ENCODE results near the gene TXNL1. TPM values are rescaled to one million over a fixed set of nuclear protein-coding genes. Genes with fewer than 3 reads are reported as not detected.

Gene TXNL1
- total and polyA plus RNA-seq, 2 of the 13 experiments (the other 11 are each of a cell fraction or from before 2014, with no cell fraction given) = 41.9 to 73.1 TPM

DNA sequence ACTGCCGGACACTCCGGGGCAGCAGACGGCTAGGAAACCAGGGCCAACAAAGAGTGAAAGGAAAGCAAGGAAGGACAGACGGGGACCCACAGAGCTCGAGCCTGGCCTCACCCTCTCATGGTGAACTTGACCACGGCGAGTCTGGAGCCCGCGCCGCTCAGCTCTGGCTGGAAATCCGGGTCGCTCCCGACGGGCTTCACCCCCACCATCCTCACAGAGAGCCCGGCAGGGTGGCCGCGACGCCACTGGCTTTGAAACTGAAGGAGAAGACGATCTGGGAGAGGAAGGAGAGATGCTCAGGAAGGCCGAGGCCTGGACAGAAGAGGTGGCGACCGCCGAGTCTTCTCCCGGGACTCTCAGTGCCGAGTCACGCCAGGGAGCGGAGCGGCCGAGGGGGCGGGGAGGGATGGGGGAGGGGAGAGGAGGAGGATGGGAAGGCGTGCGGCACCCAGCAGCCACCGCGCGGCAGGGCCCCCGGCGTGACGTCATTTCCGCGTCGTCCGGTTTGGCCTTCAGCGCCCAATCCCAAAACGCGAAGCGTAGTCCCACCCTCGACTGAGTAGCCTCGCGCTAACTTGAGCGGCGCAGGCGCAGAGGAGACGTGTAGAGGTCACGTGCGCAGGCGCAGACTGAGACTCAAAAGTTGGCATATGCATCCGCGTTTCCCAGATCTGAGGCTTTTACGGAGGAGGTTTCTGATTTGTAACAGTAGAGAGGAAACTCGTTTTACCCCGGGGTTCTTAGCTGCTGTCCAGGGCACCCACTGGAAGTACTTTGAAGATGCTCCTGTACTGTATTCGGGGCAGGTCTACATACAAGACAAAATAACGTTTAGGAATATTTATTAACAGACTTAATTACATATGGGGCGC, at the start of gene TXNL1 (continued):
- no peak for TF ChIP-seq ZBTB44 (CRISPR knock-in tag; IDR thresholded peaks at IDR 0.05)
- TF ChIP-seq FOSL2 (CRISPR knock-in tag; IDR thresholded peaks at IDR 0.05) = peak; percentile 70
- TF ChIP-seq ZNF264 (CRISPR knock-in tag; IDR thresholded peaks at IDR 0.05) = no peak
- peak; percentile 21; the same call in 1 of the 2 replicates for TF ChIP-seq ARID3A (IDR thresholded peaks at IDR 0.05; ENCODE audit: low read depth, low read length)
- TF ChIP-seq, protein P1, sequence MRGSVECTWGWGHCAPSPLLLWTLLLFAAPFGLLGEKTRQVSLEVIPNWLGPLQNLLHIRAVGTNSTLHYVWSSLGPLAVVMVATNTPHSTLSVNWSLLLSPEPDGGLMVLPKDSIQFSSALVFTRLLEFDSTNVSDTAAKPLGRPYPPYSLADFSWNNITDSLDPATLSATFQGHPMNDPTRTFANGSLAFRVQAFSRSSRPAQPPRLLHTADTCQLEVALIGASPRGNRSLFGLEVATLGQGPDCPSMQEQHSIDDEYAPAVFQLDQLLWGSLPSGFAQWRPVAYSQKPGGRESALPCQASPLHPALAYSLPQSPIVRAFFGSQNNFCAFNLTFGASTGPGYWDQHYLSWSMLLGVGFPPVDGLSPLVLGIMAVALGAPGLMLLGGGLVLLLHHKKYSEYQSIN (CRISPR knock-in tag; IDR thresholded peaks at IDR 0.05; ENCODE audit: borderline replicate concordance) = no peak
- TF ChIP-seq MATR3 (CRISPR knock-in tag; IDR thresholded peaks at IDR 0.05) = no peak
- TF ChIP-seq ZSCAN9 (CRISPR knock-in tag; IDR thresholded peaks at IDR 0.05; ENCODE audit: borderline replicate concordance) = 0 out of 2 replicates have a peak, but pooled peaks have one; percentile 48
- no peak for TF ChIP-seq NR3C1 (CRISPR knock-in tag; IDR thresholded peaks at IDR 0.05)
- TF ChIP-seq ZNF597 (CRISPR knock-in tag; IDR thresholded peaks at IDR 0.05) = no peak
- 0 out of 2 replicates have a peak, but pooled peaks have one; percentile 47 for TF ChIP-seq ZNF776 (CRISPR knock-in tag; IDR thresholded peaks at IDR 0.05)
- TF ChIP-seq CBFB (CRISPR knock-in tag; IDR thresholded peaks at IDR 0.05) = no peak
- no peak; the same call in 1 of the 2 replicates for TF ChIP-seq FOXC1 (CRISPR knock-in tag; IDR thresholded peaks at IDR 0.05; ENCODE audit: borderline replicate concordance)
- TF ChIP-seq STAG1 (CRISPR knock-in tag; IDR thresholded peaks at IDR 0.05) = no peak
- TF ChIP-seq, protein P2, sequence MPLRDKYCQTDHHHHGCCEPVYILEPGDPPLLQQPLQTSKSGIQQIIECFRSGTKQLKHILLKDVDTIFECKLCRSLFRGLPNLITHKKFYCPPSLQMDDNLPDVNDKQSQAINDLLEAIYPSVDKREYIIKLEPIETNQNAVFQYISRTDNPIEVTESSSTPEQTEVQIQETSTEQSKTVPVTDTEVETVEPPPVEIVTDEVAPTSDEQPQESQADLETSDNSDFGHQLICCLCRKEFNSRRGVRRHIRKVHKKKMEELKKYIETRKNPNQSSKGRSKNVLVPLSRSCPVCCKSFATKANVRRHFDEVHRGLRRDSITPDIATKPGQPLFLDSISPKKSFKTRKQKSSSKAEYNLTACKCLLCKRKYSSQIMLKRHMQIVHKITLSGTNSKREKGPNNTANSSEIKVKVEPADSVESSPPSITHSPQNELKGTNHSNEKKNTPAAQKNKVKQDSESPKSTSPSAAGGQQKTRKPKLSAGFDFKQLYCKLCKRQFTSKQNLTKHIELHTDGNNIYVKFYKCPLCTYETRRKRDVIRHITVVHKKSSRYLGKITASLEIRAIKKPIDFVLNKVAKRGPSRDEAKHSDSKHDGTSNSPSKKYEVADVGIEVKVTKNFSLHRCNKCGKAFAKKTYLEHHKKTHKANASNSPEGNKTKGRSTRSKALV (CRISPR knock-in tag; IDR thresholded peaks at IDR 0.05) = 0 out of 2 replicates have a peak, but pooled peaks have one; percentile 26
- no peak; the same call in 1 of the 2 replicates for TF ChIP-seq ZSCAN29 (CRISPR knock-in tag; conservative IDR thresholded peaks at IDR 0.05)
- peak; percentile 94 for TF ChIP-seq IRF2 (CRISPR knock-in tag; IDR thresholded peaks at IDR 0.05)
- no peak for TF ChIP-seq ZNF446 (CRISPR knock-in tag; IDR thresholded peaks at IDR 0.05)
- TF ChIP-seq ZNF547 (CRISPR knock-in tag; IDR thresholded peaks at IDR 0.05) = peak; percentile 11; the same call in 1 of the 2 replicates
- peak; percentile 75; the same call in 1 of the 2 replicates for TF ChIP-seq SAFB2 (CRISPR knock-in tag; IDR thresholded peaks at IDR 0.05; ENCODE audit: borderline replicate concordance, low read depth)
- no peak for TF ChIP-seq ZNF225 (CRISPR knock-in tag; IDR thresholded peaks at IDR 0.05)
- no peak for TF ChIP-seq RFX1 (IDR thresholded peaks at IDR 0.05)
- TF ChIP-seq JDP2 (CRISPR knock-in tag; IDR thresholded peaks at IDR 0.05; ENCODE audit: borderline replicate concordance) = no peak

Data from HepG2 (cell line).